Measurements from ENCODE around the gene RABGEF1. TPM values are rescaled to one million over a fixed set of nuclear protein-coding genes. Genes with fewer than 3 reads are reported as not detected.
"Not testable (repeated sequence)": the region's sequence is repeated elsewhere in the genome, so short reads cannot be mapped to it uniquely, and the experiment has no call there.

The RABGEF1 gene
- polyA plus RNA-seq, 4 donors, result 9.7 to 22.3 (median 11.8) TPM

DNA sequence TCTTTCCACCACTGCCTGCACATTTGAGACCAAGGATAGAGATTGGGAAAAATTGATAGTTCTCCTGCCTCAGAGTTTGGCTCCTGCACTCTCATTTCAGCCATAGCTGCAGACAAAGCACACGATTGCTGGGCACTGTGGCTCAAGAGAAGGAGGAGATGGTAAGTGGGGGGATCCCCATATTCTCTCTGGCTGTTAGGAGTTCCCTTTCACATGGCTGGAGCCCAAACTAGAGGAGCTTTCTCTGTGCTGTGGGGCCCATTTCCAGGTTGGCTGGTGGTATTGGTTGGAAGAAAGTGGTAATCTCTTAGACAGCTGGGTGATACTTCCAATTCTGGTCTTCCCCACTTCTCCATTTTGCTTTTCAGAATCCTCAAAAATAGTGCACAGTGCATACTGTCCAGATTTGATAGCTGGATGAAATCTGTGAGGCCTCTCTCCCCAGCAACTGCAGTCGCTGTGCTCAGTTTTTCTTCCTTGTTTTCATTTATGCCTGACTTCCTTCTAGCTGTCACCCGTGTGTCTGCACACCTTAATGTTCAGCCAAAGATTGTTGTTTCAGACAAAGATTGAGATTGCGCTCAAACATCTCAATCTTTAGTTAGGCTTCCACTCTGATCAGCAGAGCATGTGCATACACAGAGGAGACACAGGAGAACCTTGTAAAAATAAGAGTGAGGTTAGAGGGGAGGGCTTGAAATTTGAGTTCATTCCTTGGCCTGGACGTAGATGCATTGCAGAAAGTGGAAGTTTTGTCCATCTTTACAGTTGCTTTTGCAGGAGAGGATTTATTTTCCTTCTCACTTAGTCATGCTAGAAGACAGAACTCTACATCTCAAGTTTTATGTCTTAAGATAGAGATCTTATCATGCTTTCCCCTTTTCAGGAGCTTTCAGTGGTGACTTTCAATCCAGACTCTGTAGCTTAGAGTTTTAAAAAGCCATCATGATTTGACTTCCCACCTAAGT lies 28.6 kb downstream of the RABGEF1 start:
- Histone ChIP-seq H3K4me3 (ENCODE audit: low read depth in 1 of 3, low read length in 3 of 3) (no peak overlapping the region), H3K27ac (ENCODE audit: low read depth in 1 of 3, low read length in 2 of 3) (no peak overlapping the region), H3K4me1 (ENCODE audit: control insufficient read depth in 3 of 3, insufficient read depth in 2 of 3, low read depth in 1 of 3, low read length in 2 of 3) (peaks cover 0 to 2% (median 0%) of the 10 kb centered on the region in 3 donors), H3K36me3 (ENCODE audit: control insufficient read depth in 3 of 3, insufficient read depth in 2 of 3, low read depth in 1 of 3, low read length in 3 of 3) (peaks cover 0 to 10% (median 0%) of the 10 kb centered on the region in 3 donors), H3K27me3 (ENCODE audit: control insufficient read depth in 3 of 3, insufficient read depth in 3 of 3, low read length in 3 of 3) (no peaks in the 10 kb centered on the region), H3K9me3 (ENCODE audit: control insufficient read depth in 2 of 2, insufficient read depth in 1 of 2, low read depth in 1 of 2, low read length in 1 of 2) (no peaks in the 10 kb centered on the region)
- DNase-seq (no peak), FAIRE-seq (no peak)
- 69 to 78% (median 76%) methylated on average over 4 to 5 of the region's 5 CpGs for WGBS, 3 donors

GRCh38 chr7:66769833-66770512 lies 29.4 kb downstream of the RABGEF1 start:
- Histone ChIP-seq H3K27me3 (ENCODE audit: control insufficient read depth in 3 of 3, insufficient read depth in 3 of 3, low read length in 3 of 3) (no peaks in the 10 kb centered on the region), H3K4me3 (ENCODE audit: low read depth in 1 of 3, low read length in 3 of 3) (no peak overlapping the region), H3K9me3 (ENCODE audit: control insufficient read depth in 2 of 2, insufficient read depth in 1 of 2, low read depth in 1 of 2, low read length in 1 of 2) (no peaks in the 10 kb centered on the region), H3K36me3 (ENCODE audit: control insufficient read depth in 3 of 3, insufficient read depth in 2 of 3, low read depth in 1 of 3, low read length in 3 of 3) (peaks cover 2 to 14% (median 4%) of the 10 kb centered on the region in 3 donors), H3K4me1 (ENCODE audit: control insufficient read depth in 3 of 3, insufficient read depth in 2 of 3, low read depth in 1 of 3, low read length in 2 of 3) (peaks cover 0 to 2% (median 0%) of the 10 kb centered on the region in 3 donors), H3K27ac (ENCODE audit: low read depth in 1 of 3, low read length in 2 of 3) (no peak overlapping the region)
- DNase-seq, result no peak
- WGBS, 3 donors, result 62 to 86% (median 84%) methylated on average over 5 of the region's 5 CpGs
- no peak for FAIRE-seq

DNA sequence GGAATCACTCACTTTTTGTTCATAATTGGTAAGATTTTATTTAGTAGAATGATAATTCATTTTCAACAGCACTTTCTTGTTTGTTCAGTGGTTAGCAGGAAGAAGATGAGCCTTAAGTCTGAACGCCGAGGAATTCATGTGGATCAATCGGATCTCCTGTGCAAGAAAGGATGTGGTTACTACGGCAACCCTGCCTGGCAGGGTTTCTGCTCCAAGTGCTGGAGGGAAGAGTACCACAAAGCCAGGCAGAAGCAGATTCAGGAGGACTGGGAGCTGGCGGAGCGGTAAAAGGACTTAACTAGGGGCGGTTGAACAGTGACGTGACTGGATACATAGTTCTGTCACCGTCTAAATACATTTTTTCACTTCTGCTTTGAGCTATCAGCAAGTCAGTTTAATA lies 31.3 kb downstream of the RABGEF1 start:
- FAIRE-seq, result no peak
- no peak for DNase-seq
- WGBS, 3 donors, result 90 to 94% (median 91%) methylated on average over 9 of the region's 9 CpGs
- H3K4me3 ChIP-seq (ENCODE audit: low read depth in 1 of 3, low read length in 3 of 3), result no peak overlapping the region
- peaks cover 0 to 7% (median 2%) of the 10 kb centered on the region in 3 donors for H3K4me1 ChIP-seq (ENCODE audit: control insufficient read depth in 3 of 3, insufficient read depth in 2 of 3, low read depth in 1 of 3, low read length in 2 of 3)
- no peak overlapping the region for H3K27ac ChIP-seq (ENCODE audit: low read depth in 1 of 3, low read length in 2 of 3)
- H3K36me3 ChIP-seq (ENCODE audit: control insufficient read depth in 3 of 3, insufficient read depth in 2 of 3, low read depth in 1 of 3, low read length in 3 of 3), result peaks cover 4 to 22% (median 4%) of the 10 kb centered on the region in 3 donors
- no peaks in the 10 kb centered on the region for H3K27me3 ChIP-seq (ENCODE audit: control insufficient read depth in 3 of 3, insufficient read depth in 3 of 3, low read length in 3 of 3)
- no peaks in the 10 kb centered on the region for H3K9me3 ChIP-seq (ENCODE audit: control insufficient read depth in 2 of 2, insufficient read depth in 1 of 2, low read depth in 1 of 2, low read length in 1 of 2)

DNA sequence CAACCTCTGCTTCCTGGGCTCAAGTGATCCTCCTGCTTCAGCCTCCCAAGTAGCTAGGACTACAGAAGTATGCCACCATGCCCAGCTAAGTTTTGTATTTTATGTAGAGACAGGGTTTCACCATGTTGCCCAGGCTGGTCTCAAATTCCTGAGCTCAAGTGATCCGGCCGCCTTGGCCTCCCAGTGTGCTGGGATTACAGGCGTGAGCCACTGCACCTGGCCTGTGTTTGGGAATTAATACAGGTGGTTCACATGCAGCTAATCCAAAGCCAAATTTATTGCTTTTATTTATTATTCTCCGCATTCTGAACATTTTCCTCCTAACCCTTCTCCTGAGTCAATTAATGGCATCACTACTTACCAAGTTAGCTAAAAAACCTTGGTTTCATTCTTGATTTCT lies 33.2 kb downstream of the RABGEF1 start:
- DNase-seq; H3K27ac ChIP-seq (ENCODE audit: low read depth in 1 of 3, low read length in 2 of 3); H3K4me1 ChIP-seq (ENCODE audit: control insufficient read depth in 3 of 3, insufficient read depth in 2 of 3, low read depth in 1 of 3, low read length in 2 of 3): not testable (repeated sequence)

DNA sequence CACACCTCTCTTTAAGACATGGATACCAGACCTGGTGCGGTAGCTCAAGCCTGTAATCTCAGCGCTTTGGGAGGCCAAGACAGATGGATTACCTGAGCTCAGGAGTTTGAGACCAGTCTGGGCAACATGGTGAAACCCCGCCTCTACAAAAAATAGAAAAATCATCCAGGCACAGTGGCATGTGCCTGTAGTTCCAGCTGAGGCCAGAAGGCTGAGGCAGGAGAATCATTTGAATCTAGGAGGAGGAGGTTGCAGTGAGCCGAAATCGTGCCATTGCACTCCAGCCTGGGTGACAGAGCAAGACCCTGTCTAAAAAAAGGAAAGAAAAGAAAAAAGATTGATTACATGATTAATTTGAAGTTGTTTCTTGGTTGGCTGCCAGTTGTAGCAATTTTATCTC lies 35.9 kb downstream of the RABGEF1 start:
- FAIRE-seq; H3K27me3 ChIP-seq (ENCODE audit: control insufficient read depth in 3 of 3, insufficient read depth in 3 of 3, low read length in 3 of 3); H3K4me3 ChIP-seq (ENCODE audit: low read depth in 1 of 3, low read length in 3 of 3); H3K9me3 ChIP-seq (ENCODE audit: control insufficient read depth in 2 of 2, insufficient read depth in 1 of 2, low read depth in 1 of 2, low read length in 1 of 2); DNase-seq; H3K4me1 ChIP-seq (ENCODE audit: control insufficient read depth in 3 of 3, insufficient read depth in 2 of 3, low read depth in 1 of 3, low read length in 2 of 3): not testable (repeated sequence)
- H3K27ac ChIP-seq (ENCODE audit: low read depth in 1 of 3, low read length in 2 of 3), result peak overlapping the region in 1 of 3 donors; percentile 33
- peaks cover 6 to 33% (median 7%) of the 10 kb centered on the region in 3 donors for H3K36me3 ChIP-seq (ENCODE audit: control insufficient read depth in 3 of 3, insufficient read depth in 2 of 3, low read depth in 1 of 3, low read length in 3 of 3)
- WGBS, 3 donors, result 95 to 99% (median 97%) methylated on average over 5 of the region's 5 CpGs

More for the DNA sequence above, 33.2 kb downstream of the RABGEF1 start:
- FAIRE-seq; H3K4me3 ChIP-seq (ENCODE audit: low read depth in 1 of 3, low read length in 3 of 3); H3K27me3 ChIP-seq (ENCODE audit: control insufficient read depth in 3 of 3, insufficient read depth in 3 of 3, low read length in 3 of 3); H3K9me3 ChIP-seq (ENCODE audit: control insufficient read depth in 2 of 2, insufficient read depth in 1 of 2, low read depth in 1 of 2, low read length in 1 of 2): not testable (repeated sequence)
- H3K36me3 ChIP-seq (ENCODE audit: control insufficient read depth in 3 of 3, insufficient read depth in 2 of 3, low read depth in 1 of 3, low read length in 3 of 3), result peaks cover 5 to 24% (median 6%) of the 10 kb centered on the region in 3 donors
- 94 to 99% (median 98%) methylated on average over 4 of the region's 4 CpGs for WGBS, 3 donors

DNA sequence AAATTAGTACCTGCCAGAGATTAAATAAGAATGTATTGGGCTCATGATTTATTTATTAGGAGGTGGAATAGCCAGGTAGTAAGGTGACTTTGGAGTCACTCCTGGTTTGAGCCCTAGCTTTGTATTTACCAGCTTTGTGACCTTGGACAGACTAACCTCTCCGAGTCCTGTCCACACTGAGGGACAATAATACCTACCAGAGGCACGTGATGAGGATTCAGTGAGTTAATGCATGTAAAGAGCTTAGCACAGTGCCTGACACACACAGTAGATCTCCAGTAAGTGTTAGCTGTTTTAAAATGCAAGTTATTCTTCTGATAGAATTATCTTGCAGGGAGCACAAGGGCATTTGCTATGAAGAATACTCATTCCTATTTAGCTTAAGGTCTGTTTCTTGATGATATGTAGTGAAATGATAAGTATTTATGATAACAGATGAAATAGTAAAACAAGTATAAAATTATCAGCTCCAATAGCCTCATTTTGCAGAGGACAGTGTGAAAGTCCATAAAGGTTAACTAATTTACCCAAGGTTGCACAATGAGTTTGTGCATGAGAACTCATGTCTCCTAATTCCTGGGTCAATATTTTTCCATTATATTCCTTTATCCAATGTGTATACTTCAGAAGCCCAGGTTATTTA lies 36.4 kb downstream of the RABGEF1 start:
- Histone ChIP-seq H3K9me3 (ENCODE audit: control insufficient read depth in 2 of 2, insufficient read depth in 1 of 2, low read depth in 1 of 2, low read length in 1 of 2) (no peaks in the 10 kb centered on the region), H3K36me3 (ENCODE audit: control insufficient read depth in 3 of 3, insufficient read depth in 2 of 3, low read depth in 1 of 3, low read length in 3 of 3) (peaks cover 7 to 34% (median 10%) of the 10 kb centered on the region in 3 donors), H3K4me3 (ENCODE audit: low read depth in 1 of 3, low read length in 3 of 3) (no peak overlapping the region), H3K4me1 (ENCODE audit: control insufficient read depth in 3 of 3, insufficient read depth in 2 of 3, low read depth in 1 of 3, low read length in 2 of 3) (peaks cover 0 to 7% (median 0%) of the 10 kb centered on the region in 3 donors), H3K27ac (ENCODE audit: low read depth in 1 of 3, low read length in 2 of 3) (peak overlapping the region in 1 of 3 donors; percentile 33), H3K27me3 (ENCODE audit: control insufficient read depth in 3 of 3, insufficient read depth in 3 of 3, low read length in 3 of 3) (no peaks in the 10 kb centered on the region)
- FAIRE-seq (no peak), DNase-seq (peak; percentile 16 to 36)
- 76 to 94% (median 83%) methylated on average over 2 of the region's 2 CpGs for WGBS, 3 donors

- 92 to 99% (median 94%) methylated on average over 4 of the region's 4 CpGs for WGBS, 3 donors
- H3K4me3 ChIP-seq (ENCODE audit: low read depth in 1 of 3, low read length in 3 of 3), result no peak overlapping the region
- no peak for DNase-seq
- no peaks in the 10 kb centered on the region for H3K27me3 ChIP-seq (ENCODE audit: control insufficient read depth in 3 of 3, insufficient read depth in 3 of 3, low read length in 3 of 3)
- FAIRE-seq, result no peak
- H3K27ac ChIP-seq (ENCODE audit: low read depth in 1 of 3, low read length in 2 of 3), result no peak overlapping the region
- no peaks in the 10 kb centered on the region for H3K9me3 ChIP-seq (ENCODE audit: control insufficient read depth in 2 of 2, insufficient read depth in 1 of 2, low read depth in 1 of 2, low read length in 1 of 2)
- peaks cover 7 to 34% (median 10%) of the 10 kb centered on the region in 3 donors for H3K36me3 ChIP-seq (ENCODE audit: control insufficient read depth in 3 of 3, insufficient read depth in 2 of 3, low read depth in 1 of 3, low read length in 3 of 3)
- peaks cover 0 to 10% (median 0%) of the 10 kb centered on the region in 3 donors for H3K4me1 ChIP-seq (ENCODE audit: control insufficient read depth in 3 of 3, insufficient read depth in 2 of 3, low read depth in 1 of 3, low read length in 2 of 3)
These were observed 37.7 kb downstream of the RABGEF1 start for GRCh38 chr7:66778201-66778600.
